ENCODE data around the gene SPTLC3. TPM values are rescaled to one million over a fixed set of nuclear protein-coding genes. Genes with fewer than 3 reads are reported as not detected.

The SPTLC3 gene
- total RNA-seq, 1 experiment from 2014 or later: 0.03 TPM

DNA sequence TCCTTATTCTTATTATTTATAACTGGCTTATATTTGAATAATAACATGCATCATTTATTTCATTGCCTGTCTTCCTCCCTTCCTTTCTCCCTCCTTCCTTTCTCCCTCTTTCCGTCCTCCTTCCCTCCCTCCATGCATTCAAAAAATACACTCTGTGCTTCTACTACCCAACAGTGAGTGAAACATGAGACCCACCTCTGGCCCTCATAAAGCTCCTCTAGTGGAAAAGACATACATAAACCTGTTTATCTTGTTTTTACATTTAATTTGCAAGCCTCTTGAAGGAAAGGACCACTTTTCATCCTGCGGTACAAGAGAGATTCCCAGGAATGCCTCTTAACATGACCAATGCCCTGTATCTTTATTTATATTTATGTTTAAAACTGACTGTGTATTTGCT, 190.5 kb downstream of the SPTLC3 start:
- no peaks in the 10 kb centered on the region; the same call in 1 of the 2 replicates for H3K27me3 ChIP-seq (ENCODE audit: control insufficient read depth, insufficient read depth, low read length)
- no peaks in the 10 kb centered on the region for H3K36me3 ChIP-seq (ENCODE audit: control insufficient read depth, insufficient read depth, low read length)
- H3K4me1 ChIP-seq (ENCODE audit: control insufficient read depth, insufficient read depth, low read length): no peaks in the 10 kb centered on the region
- no peak for ATAC-seq
- H3K27ac ChIP-seq (ENCODE audit: low read length): no peak overlapping the region
- in situ Hi-C loops (cut with HindIII; ENCODE audit: low pct_unique_long_range_greater_than_20kb, low sequenced_read_pairs) (no loop called here), intact Hi-C loops (cut with micrococcal nuclease; ENCODE audit: unreplicated experiment) (no loop called here)
- ChIA-PET CTCF (no interaction called here), POLR2A (no interaction called here)
- BruUV-seq (replicated peaks): no TSS peak
- H3K9me3 ChIP-seq (ENCODE audit: control insufficient read depth, insufficient read depth, low read depth, low read length): no peaks in the 10 kb centered on the region
- no peak for TF ChIP-seq TCF7L2 (IDR thresholded peaks at IDR 0.05; ENCODE audit: low read depth, low read length)
- TF ChIP-seq, protein P1, sequence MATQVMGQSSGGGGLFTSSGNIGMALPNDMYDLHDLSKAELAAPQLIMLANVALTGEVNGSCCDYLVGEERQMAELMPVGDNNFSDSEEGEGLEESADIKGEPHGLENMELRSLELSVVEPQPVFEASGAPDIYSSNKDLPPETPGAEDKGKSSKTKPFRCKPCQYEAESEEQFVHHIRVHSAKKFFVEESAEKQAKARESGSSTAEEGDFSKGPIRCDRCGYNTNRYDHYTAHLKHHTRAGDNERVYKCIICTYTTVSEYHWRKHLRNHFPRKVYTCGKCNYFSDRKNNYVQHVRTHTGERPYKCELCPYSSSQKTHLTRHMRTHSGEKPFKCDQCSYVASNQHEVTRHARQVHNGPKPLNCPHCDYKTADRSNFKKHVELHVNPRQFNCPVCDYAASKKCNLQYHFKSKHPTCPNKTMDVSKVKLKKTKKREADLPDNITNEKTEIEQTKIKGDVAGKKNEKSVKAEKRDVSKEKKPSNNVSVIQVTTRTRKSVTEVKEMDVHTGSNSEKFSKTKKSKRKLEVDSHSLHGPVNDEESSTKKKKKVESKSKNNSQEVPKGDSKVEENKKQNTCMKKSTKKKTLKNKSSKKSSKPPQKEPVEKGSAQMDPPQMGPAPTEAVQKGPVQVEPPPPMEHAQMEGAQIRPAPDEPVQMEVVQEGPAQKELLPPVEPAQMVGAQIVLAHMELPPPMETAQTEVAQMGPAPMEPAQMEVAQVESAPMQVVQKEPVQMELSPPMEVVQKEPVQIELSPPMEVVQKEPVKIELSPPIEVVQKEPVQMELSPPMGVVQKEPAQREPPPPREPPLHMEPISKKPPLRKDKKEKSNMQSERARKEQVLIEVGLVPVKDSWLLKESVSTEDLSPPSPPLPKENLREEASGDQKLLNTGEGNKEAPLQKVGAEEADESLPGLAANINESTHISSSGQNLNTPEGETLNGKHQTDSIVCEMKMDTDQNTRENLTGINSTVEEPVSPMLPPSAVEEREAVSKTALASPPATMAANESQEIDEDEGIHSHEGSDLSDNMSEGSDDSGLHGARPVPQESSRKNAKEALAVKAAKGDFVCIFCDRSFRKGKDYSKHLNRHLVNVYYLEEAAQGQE (IDR thresholded peaks at IDR 0.05; ENCODE audit: insufficient read depth in 1 of 2, low read depth in 2 of 2, low read length in 1 of 2): no peak
- TF ChIP-seq CTCF (IDR thresholded peaks at IDR 0.05): no peak
- no peak for TF ChIP-seq SIN3A (IDR thresholded peaks at IDR 0.05; ENCODE audit: borderline replicate concordance, insufficient read depth, low read depth, low read length)
- no peak for TF ChIP-seq POLR2AphosphoS5 (IDR thresholded peaks at IDR 0.05; ENCODE audit: low read depth, low read length)
- H3K4me3 ChIP-seq (ENCODE audit: low read depth in 2 of 2, low read length in 2 of 2): no peak overlapping the region
- DNase-seq (ENCODE audit: low read depth, low spot score): no peak

DNA sequence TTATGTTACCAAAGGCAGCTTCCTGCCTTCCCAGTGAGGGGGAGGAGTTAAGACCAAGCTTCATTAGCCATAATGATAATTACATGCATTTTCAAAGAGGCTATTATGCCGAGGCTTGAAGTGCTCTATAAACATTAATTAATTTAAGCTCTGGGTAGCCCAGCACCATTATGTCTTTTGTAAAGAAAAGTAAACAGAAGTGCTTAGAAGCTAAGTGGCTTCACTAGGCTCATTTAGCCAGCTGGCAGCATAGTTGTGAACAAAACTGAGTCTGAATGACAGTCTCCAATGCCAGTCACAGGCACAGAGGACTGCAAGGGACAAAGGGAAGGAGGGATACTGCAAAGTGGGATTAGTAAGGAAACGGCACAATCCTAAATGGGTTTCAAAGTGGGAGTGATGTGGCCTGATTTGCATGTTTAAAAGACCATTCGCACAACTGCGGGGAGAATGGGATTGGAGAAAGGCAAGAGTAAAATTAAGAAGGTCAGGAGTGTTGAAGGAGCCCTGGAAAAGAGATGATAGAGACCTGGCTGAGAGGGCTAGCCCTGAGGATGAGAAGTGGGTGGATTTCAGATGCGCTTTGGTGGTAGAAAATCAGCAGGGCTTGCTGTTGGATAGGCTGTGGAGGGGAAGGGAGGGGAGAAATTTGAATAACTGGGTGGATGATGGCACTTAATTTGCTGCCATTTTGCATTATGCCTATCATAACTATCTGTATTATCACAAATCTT, 192.2 kb downstream of the SPTLC3 start:
- no peak overlapping the region for H3K27ac ChIP-seq (ENCODE audit: low read length)
- no peaks in the 10 kb centered on the region for H3K36me3 ChIP-seq (ENCODE audit: control insufficient read depth, insufficient read depth, low read length)
- ChIA-PET CTCF (interaction anchor here (0.5 kb wide), 1 partner anchor 14 kb away, joined by 3 read pairs; no protein-coding TSS in a partner anchor), POLR2A (no interaction called here)
- no TSS peak for BruUV-seq (replicated peaks)
- intact Hi-C loops (cut with micrococcal nuclease; ENCODE audit: unreplicated experiment): no loop called here
- ATAC-seq: no peak
- no peaks in the 10 kb centered on the region for H3K9me3 ChIP-seq (ENCODE audit: control insufficient read depth, insufficient read depth, low read depth, low read length)
- no peaks in the 10 kb centered on the region for H3K4me1 ChIP-seq (ENCODE audit: control insufficient read depth, insufficient read depth, low read length)
- in situ Hi-C loops (cut with HindIII; ENCODE audit: low pct_unique_long_range_greater_than_20kb, low sequenced_read_pairs): no loop called here
- no peak for TF ChIP-seq POLR2AphosphoS5 (IDR thresholded peaks at IDR 0.05; ENCODE audit: low read depth, low read length)
- TF ChIP-seq CTCF (IDR thresholded peaks at IDR 0.05): no peak
- TF ChIP-seq TCF7L2 (IDR thresholded peaks at IDR 0.05; ENCODE audit: low read depth, low read length): no peak
- no peak for TF ChIP-seq SIN3A (IDR thresholded peaks at IDR 0.05; ENCODE audit: borderline replicate concordance, insufficient read depth, low read depth, low read length)
- TF ChIP-seq, protein P1 (IDR thresholded peaks at IDR 0.05; ENCODE audit: insufficient read depth in 1 of 2, low read depth in 2 of 2, low read length in 1 of 2): no peak
- H3K27me3 ChIP-seq (ENCODE audit: control insufficient read depth, insufficient read depth, low read length): no peaks in the 10 kb centered on the region; the same call in 1 of the 2 replicates
- DNase-seq (ENCODE audit: low read depth, low spot score): no peak
- no peak overlapping the region for H3K4me3 ChIP-seq (ENCODE audit: low read depth in 2 of 2, low read length in 2 of 2)
